NCI-H2196 treated with DMSO at 0.1 percent for 48 hours (cell line): ENCODE measurements around the gene SECTM1.

Experiments used
- DNase-seq: peaks from one replicate; lab custom pipeline; 2025; ENCODE audit not compliant: unreplicated experiment; lab: John Stamatoyannopoulos, UW

Gene SECTM1

DNA sequence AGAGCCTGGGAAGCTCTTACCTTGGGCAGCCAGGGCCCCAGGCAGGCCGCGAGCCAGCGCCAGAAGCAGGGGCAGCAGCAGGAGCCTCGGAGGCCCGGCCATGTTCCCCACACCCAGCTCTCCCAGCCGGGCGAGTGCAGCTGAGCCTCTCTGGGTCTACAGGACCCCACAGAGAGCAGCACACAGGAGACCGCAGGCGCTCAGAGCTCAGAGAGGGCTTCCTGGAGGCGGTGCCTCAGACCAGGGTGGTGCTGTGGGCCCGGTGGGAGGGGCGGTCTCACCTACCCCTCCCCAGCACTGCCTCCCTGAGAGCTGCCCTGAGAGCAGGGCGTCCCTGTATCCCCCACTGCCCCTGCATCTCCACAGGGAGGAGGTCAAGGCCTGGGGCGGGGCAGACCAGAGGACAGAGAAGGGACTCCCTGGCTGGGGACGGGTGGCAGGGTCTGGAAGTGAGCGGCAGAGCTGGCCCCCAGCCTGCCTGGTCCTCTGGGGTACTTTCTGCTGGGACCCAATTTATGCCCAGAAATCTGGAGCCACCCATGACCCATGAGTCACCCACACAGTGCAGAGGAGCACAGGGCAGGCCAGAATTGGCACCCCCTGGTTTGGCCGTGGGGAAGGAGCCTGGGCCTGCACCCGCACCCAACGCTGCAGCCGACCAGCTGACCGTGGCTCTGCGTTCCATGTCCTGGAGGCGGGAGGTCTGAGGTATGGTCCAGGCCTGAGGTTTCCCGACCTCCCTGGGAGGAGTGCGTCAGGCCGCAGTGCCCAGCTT, 16.0 kb downstream of the SECTM1 start, which contains the start of gene CD7:
Gene CD7, minus strand, starts transcription at position 215 of the 775 bp plus-strand sequence. Its CDS starts 113 bp downstream, at position 102.
- DNase-seq, result no peak

GRCh38 chr17:82316651-82317393, 16.7 kb downstream of the SECTM1 start:
- no peak for DNase-seq

DNA sequence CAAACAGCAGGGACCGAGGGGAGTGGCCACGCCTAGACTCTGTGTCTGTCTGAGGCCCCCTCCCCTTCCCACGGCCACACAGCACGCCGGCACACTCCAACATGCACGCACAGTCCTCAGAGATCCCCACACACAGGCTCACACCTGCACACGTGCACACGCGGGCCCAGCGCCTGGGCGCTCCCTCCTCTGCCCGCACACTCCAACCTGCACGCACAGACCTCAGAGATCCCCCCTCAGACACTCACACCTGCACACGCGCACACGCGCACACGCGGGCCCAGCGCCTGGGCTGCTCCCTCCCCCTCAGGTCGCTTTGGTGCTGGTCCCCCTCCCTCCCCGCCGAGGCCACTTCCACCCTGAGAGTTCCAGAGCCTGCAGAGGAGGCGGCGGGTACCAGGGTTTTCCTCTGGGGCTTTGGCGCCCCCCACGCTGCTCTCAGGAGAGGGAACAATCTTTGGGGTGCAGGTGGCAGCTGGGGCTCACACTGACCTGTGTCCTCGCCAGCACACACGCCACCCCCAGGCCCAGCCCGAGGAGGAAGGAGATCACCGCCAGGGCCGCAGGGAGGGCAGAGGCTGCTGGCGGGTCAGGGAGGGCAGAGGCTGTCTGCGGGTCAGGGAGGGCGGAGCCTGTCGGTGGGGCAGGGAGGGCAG, 17.7 kb downstream of the SECTM1 start:
- no peak for DNase-seq

DNA sequence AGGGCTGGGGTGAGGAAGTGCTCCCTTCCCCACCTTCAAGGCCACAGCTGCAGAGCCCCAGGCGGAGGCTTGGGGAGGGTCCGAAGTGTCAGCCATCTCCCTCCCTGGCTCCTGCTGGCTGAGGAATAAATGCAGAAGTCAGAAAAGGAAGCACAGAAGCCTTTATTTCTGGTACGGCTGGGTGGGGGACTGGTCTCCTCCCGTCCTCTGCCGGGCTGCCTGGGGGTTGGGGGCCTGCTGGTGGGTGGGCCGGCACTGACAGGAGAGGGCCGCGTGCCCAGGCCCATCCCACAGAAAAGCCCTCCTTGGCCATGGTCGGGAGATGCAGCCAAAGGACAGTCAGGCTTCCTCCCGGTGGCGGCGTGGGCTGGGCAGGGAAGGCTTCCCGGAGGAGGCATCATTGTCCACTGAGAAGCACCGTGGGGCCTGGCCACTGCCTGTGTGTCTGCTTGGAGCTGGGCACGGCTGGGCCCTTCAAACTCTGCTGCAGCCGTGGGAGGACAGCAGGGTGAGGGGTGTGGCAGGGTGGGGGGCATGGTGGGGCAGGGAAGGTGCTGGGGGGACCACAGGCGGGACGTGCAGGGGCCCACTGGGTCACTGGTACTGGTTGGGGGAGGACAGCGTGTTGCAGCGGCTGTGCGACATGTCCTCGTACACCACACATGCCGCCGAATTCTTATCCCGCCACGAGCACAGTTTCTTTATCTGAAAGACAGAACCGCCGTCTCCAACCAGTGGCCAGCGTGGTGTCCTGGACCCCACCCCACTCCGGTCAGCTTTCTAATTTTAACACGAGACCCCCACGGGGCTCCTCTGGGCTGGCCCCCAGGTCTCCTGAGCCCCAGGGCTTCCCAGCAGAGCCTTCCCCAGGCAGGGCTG, 18.6 kb downstream of the SECTM1 start:
- no peak for DNase-seq

GRCh38 chr17:82314012-82314726, 19.4 kb downstream of the SECTM1 start:
- DNase-seq, result no peak

- no peak for DNase-seq
Observed at GRCh38 chr17:82313195-82314011, 20.2 kb downstream of the SECTM1 start.

DNA sequence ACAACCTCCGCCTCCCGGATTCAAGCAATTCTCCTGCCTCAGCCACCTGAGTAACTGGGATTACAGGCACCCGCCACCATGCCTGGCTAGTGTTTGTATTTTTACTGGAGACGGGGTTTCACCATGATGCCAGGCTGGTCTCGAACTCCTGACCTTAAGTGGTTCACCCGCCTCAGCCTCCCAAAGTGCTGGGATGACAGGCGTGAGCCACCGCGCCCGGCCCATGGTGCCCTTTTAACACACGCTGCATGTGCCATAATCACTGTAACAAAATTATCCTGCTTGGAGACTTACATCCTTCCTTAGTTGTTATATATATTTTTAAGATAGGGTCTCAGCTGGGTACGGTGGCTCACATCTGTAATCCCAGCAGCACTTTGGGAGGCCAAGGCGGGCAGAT, 21.6 kb downstream of the SECTM1 start:
- no peak for DNase-seq

DNA sequence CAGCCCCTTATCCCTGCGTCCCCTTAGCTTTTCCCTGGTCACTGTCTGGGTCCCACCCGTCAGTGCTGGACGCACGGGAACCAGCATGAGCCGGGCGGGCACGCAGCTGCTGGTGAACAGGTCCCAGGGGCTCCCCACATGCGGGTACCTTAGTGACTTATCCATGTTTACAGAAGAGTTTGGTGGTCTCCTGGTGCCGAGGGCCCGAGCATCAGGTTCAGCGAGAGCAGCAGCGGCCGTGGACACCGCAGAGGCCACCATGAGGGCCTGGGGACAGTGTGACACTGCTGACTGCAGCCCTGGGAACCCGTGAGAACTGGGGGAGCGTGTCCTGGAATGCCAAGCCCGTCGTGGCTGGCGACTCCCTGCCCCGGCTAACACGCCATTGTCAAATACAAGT, 22.7 kb downstream of the SECTM1 start:
- DNase-seq, result no peak

DNA sequence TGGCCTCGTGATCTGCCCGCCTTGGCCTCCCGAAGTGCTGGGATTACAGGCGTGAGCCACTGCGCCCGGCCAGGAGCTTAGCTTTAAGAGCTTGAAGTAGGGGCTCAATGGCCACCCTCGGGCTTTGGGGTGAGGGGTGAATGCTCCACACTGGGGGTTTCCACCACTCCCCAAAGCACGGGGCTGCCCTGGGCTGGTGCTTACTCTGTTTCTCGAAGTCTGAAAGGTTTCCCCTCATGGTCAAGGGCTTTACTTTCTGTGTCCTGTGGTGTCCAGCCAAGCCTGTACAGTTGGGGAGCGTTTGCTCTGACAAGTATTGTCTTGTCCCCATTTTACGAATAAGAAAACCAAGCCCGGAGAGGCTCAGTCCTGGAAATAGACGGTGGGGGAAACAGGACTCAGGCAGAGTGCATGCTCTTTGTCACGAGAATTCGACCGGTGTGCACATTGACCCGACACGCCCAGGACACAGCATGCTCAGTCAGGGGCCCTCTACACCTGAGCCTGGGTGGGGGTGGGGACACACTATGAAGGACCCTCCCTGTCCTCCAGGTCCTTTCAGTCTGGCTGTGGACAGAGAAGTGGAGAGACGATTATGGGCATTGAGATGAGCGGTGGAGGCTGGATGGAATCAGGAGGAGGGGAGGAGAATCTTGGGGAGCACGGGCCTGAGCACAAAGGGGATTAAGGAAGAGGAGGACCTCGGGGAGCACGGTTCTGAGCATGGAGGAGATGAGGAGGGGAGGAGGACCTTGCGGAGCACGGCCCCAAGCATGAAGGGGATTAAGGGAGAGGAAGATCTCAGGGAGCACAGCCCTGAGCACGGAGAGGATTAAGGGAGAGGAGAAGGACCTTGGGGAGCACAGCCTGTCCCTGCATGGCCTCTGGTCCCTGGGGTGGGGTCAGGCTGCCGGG, 23.7 kb downstream of the SECTM1 start:
- no peak for DNase-seq

DNA sequence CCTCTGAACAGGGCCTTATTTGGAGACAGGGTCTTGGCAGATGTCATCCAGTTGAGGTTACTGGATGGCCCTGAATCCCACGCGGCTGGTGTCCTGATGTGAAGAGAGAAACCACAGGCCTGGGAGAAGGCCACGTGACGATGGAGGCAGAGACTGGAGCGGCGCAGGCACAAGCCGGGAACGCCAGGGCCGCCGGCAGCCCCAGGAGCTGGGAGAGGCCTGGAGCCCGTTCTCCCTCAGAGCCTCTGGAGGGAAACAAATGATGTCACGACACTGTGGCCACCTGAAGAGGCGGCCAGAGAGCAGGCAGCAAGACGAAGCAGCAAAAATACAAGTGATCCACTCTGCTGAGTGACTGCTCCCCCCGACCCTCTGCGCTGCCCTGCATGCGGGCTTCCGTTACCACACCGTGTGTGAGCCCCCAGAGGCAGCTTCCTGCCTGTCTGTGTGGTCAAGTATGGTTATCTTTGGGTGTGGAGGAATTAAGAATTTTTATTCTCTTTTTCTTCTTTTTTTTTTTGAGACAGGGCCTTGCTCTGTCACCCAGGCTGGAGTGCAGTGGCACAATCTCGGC, 27.8 kb downstream of the SECTM1 start:
- no peak for DNase-seq

DNA sequence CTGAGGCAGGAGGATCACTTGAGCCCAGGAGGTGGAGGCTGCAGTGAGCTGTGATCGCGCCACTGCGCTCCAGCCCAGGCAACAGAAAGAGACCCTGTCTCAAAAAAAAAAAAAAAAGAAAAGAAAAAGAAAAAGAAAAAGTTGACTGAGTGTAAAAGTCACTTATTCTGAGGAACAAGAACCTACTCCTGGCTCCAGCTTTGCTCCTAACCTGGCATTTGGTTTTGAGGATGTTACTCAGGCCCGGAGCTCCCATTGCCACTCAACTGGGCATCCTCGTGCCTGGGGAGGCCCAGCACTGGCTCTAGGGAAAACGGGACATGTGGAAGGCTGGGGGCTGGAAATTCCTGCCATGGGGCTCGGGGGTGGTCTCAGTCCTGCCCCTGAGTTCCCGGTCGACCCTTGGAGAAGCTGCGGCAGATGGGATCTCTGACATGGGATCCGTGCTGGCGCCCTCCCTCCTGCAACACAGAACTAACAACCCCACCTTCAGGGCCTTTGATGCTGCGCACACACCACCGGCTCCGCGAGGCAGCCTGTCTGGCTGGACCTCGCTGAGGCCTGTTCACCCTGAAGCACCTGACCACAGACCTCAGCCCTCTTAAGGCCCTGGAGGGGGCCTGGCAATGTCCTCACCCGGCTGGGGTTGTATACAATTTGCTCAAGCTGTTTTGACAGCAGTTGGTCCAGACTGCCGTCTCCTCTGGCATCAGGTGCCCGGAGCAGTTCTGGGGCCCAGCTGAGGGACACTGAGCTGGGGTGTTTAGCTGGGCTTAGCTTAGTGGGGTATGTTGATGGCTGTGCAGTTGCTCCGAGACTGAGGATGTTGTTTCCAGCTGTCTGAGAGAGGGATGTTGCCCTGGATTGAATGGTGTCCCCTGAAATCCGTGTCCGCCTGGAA, 28.5 kb downstream of the SECTM1 start:
- no peak for DNase-seq

DNA sequence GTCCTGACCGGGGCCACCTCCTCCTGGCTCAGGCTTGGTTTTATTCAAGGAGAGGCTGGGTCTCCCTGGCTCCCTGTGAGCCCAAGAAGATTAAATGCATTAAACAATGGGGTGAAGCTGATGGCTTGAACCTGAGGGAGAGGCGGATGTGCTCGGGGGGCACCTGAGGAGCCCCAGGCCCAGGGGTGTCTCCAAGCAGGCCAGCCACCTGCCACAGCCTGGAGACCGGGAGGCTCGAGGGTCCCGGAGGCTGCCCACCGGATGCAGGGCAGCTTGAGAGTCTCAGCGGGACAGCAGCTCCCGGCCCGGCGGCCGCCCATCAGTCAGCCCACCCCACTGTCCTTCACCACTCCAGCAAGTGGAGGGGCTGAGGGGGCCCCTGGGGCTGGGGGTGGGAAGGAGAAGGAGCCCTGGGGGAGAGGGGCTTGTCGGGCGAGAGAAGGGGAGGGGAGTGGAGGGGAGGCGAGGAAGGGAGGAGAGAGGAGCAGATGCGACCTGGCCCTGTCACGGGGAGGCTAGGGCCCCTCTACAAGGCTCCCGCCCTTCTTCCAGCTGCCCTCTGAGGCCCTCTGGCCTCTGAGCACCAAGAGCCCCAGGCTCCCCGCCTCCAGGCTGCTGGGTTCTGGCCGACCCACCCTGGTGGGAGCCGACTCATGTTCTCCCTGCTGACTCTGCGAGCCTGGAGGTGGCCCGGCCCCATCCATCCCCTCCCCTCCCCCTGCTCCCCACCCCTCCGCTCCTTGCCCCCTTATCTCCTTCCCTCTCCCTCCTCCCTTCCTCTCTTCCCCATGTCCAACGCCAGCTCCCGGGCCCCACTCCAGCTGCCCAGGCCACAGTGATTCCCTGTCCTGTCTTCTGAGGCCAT, 29.4 kb downstream of the SECTM1 start:
- DNase-seq, result no peak

DNA sequence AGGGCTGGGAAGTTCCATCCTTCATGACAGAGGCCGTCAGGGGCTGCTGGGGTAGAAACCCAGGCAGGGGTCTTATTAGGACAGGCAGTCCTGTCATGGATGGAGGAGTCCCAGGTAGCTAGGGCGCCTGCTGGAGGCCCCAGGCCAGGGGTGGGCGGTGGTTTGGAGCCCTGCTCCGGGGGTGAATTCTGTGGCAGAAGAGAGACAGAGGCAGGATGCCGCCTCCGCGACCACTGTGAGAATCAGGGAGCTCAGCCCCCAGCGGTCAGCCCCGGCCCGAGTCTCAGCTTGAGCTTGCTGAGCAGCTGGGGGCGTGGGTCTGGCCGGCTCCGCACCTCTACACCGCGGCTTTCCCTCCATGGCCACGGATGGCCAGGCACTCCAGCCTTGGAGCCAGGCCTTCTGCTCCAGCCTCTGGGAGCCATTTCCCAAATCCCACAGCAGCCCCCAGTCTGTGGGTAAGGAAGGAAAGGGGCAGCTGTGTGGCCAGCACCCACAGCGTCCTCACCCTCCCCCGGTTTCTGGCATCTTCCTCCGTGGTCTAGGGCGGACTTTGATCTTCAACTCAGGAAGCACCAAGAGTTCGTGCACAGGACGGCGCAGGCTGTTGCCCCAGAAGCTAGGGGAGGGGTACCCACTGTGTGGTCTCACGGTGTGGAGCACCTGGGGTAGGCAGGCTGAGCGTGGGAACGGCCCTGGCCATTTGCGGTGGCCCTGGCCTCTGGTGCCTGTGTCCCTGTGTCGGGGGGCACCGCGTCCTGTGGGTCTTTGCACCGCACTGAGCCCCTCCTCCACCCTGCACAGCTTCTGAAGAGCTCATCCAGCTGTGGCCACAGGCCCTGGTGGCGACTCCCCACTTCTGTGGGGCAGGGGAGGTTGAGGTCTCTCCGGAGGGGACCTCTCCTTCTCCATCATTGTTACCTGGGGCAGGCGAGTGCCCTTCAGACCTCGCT, 30.3 kb downstream of the SECTM1 start:
- no peak for DNase-seq

- DNase-seq, result no peak
Observed at GRCh38 chr17:82302568-82302963, 31.0 kb downstream of the SECTM1 start.
